Measurements from ENCODE around the gene MAP3K7CL.
"Not testable (repeated sequence)": the region's sequence is repeated elsewhere in the genome, so short reads cannot be mapped to it uniquely, and the experiment has no call there.

Gene MAP3K7CL

GRCh38 chr21:29163341-29164115 is 33.1 kb downstream of the MAP3K7CL start:
- no peak for TF ChIP-seq CTCF (IDR thresholded peaks at IDR 0.05; ENCODE audit: low read depth, low read length, missing control alignments)
- in situ Hi-C loops (cut with HindIII; ENCODE audit: low sequenced_read_pairs) = no loop called here
- no peak for DNase-seq (ENCODE audit: low read depth)
- H3K4me3 ChIP-seq (ENCODE audit: low read depth, low read length) = no peak overlapping the region

DNA sequence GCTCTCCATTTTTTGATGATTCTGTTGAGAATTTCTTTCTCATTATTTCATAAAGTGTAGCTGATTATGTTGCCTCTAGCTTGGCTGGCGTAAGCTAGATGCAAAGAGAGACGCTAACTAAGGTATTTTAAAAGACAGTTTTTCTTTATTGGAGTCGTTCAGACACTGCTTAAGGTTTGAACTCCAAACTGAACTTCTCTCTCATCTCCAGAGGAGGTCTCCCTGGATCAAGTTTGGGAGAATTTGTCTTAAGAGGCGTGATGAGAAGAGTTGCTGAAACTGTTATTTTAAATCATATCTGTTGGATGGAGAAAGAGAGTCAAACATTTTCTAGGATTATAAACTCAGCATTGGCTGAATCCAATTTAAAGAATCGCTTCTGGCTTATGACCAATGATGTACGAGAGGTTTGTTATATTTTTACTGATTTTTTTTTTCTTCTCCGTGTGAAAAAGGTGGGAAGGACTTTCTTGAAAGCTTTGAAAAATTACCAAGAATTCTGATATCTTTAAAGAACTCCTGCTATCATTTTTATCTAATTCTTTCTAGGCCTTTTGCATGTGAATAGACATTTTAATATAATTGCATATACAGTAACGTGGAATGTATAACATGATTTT is 34.0 kb downstream of the MAP3K7CL start:
- in situ Hi-C loops (cut with HindIII; ENCODE audit: low sequenced_read_pairs) = no loop called here
- peak; percentile 83 for DNase-seq (ENCODE audit: low read depth)

GRCh38 chr21:29166323-29166722 is 35.9 kb downstream of the MAP3K7CL start:
- no peak for TF ChIP-seq CTCF (IDR thresholded peaks at IDR 0.05; ENCODE audit: low read depth, low read length, missing control alignments)
- DNase-seq (ENCODE audit: low read depth) = no peak
- in situ Hi-C loops (cut with HindIII; ENCODE audit: low sequenced_read_pairs) = no loop called here
- H3K4me3 ChIP-seq (ENCODE audit: low read depth, low read length) = no peak overlapping the region

More for the DNA sequence above, 34.0 kb downstream of the MAP3K7CL start:
- no peak overlapping the region for H3K4me3 ChIP-seq (ENCODE audit: low read depth, low read length)
- peak; percentile 80 for TF ChIP-seq CTCF (IDR thresholded peaks at IDR 0.05; ENCODE audit: low read depth, low read length, missing control alignments)

DNA sequence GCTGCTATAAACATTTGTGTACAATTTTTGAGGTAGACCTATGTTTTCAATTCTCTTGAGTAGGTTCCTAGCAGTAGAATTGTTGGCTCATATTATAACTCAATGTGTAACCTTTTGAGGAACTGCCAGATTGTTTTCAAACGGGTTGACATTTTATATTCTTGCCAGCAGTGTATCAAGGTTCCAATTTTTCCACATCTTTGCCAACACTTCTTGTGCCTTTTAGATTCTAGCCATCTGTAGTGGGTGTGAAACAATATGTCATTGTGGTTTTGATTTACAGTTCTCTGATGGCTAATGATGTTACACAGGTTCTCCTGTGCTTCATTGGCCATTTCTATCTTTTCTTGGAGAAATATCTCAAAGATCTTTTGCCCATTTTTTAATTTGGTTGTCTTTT is 36.4 kb downstream of the MAP3K7CL start:
- DNase-seq (ENCODE audit: low read depth) = no peak
- no peak for TF ChIP-seq CTCF (IDR thresholded peaks at IDR 0.05; ENCODE audit: low read depth, low read length, missing control alignments)
- in situ Hi-C loops (cut with HindIII; ENCODE audit: low sequenced_read_pairs) = no loop called here
- no peak overlapping the region for H3K4me3 ChIP-seq (ENCODE audit: low read depth, low read length)

- H3K4me3 ChIP-seq (ENCODE audit: low read depth, low read length); in situ Hi-C loops (cut with HindIII; ENCODE audit: low sequenced_read_pairs); DNase-seq (ENCODE audit: low read depth): not testable (repeated sequence)
Observed at GRCh38 chr21:29167481-29167880, 37.0 kb downstream of the MAP3K7CL start.

GRCh38 chr21:29168891-29169315 is 38.5 kb downstream of the MAP3K7CL start:
- no peak for TF ChIP-seq CTCF (IDR thresholded peaks at IDR 0.05; ENCODE audit: low read depth, low read length, missing control alignments)

GRCh38 chr21:29170944-29171343 is 40.5 kb downstream of the MAP3K7CL start:
- TF ChIP-seq CTCF (IDR thresholded peaks at IDR 0.05; ENCODE audit: low read depth, low read length, missing control alignments) = no peak
- no peak overlapping the region for H3K4me3 ChIP-seq (ENCODE audit: low read depth, low read length)
- DNase-seq (ENCODE audit: low read depth) = no peak
- in situ Hi-C loops (cut with HindIII; ENCODE audit: low sequenced_read_pairs) = no loop called here

More at GRCh38 chr21:29168891-29169315, 38.5 kb downstream of the MAP3K7CL start:
- no peak overlapping the region for H3K4me3 ChIP-seq (ENCODE audit: low read depth, low read length)
- DNase-seq (ENCODE audit: low read depth) = no peak
- in situ Hi-C loops (cut with HindIII; ENCODE audit: low sequenced_read_pairs) = no loop called here
